Activated T-helper 2 cell treated with anti-CD3 and anti-CD28 coated beads, Interferon-gamma antibody, Interleukin-2, Interleukin-4, amounts not matched to agents 10 μg/mL and 5 μg/mL and 100 μg/mL, durations not matched to agents 14 hours and 24 hours and 36 hours (primary cell): Measurements from ENCODE around the gene SURF2. TPM values are rescaled to one million over a fixed set of nuclear protein-coding genes. Genes with fewer than 3 reads are reported as not detected.
"Not testable (repeated sequence)": the region's sequence is repeated elsewhere in the genome, so short reads cannot be mapped to it uniquely, and the experiment has no call there.

Experiments used
- DNase-seq: peaks from one replicate; pipeline ENCODE4 v3.0.0; 2021; ENCODE audit warnings: low spot score
- H3K27ac Mint-ChIP-seq: one replicate; pipeline ENCODE4 v1.8.0; 2021; ENCODE audit warnings: mixed read lengths
- H3K27me3 Mint-ChIP-seq: one replicate; pipeline ENCODE4 v1.8.0; 2021; ENCODE audit warnings: low read depth, mixed read lengths
- H3K36me3 Mint-ChIP-seq: one replicate; pipeline ENCODE4 v1.8.0; 2021; ENCODE audit warnings: low read depth, mixed read lengths
- H3K4me1 Mint-ChIP-seq: one replicate; pipeline ENCODE4 v1.8.0; 2021; ENCODE audit warnings: low read depth, mixed read lengths
- H3K4me3 Mint-ChIP-seq: one replicate; pipeline ENCODE4 v1.8.0; 2021; ENCODE audit warnings: low read depth, mild to moderate bottlenecking, moderate library complexity, mixed read lengths
- H3K9me3 Mint-ChIP-seq: one replicate; pipeline ENCODE4 v1.8.0; 2021; ENCODE audit warnings: mixed read lengths
- intact Hi-C: fragments of 100-400 bp; cut with micrococcal nuclease; formaldehyde crosslinking; loops from one replicate; pipeline ENCODE4 v1.15.1; 2023
- total RNA-seq: library from RNA; stranded (reverse); gene quantifications from 2 replicates; pipeline ENCODE4 v1.2.3, GENCODE V29; 2022

SURF2 gene
- total RNA-seq, 1 donor from 2014 or later = 16.9 TPM

GRCh38 chr9:133389562-133389961 is 33.2 kb downstream of the SURF2 start:
- Mint-ChIP-seq H3K4me3 (no peak overlapping the region), H3K9me3 (no peaks in the 10 kb centered on the region), H3K4me1 (no peaks in the 10 kb centered on the region), H3K27ac (no peak overlapping the region), H3K36me3 (no peaks in the 10 kb centered on the region), H3K27me3 (no peaks in the 10 kb centered on the region)
- DNase-seq = no peak
- intact Hi-C loops = no loop called here

- H3K27ac Mint-ChIP-seq = no peak overlapping the region
- H3K27me3 Mint-ChIP-seq = no peaks in the 10 kb centered on the region
- H3K9me3 Mint-ChIP-seq = no peaks in the 10 kb centered on the region
- no peak overlapping the region for H3K4me3 Mint-ChIP-seq
- DNase-seq = no peak
- intact Hi-C loops = no loop called here
- H3K4me1 Mint-ChIP-seq = no peaks in the 10 kb centered on the region
- no peaks in the 10 kb centered on the region for H3K36me3 Mint-ChIP-seq
Measured at GRCh38 chr9:133390713-133391112, 34.4 kb downstream of the SURF2 start.

GRCh38 chr9:133391449-133391848 is 35.1 kb downstream of the SURF2 start:
- DNase-seq, H3K9me3 Mint-ChIP-seq, H3K27ac Mint-ChIP-seq, H3K4me1 Mint-ChIP-seq, H3K27me3 Mint-ChIP-seq, H3K36me3 Mint-ChIP-seq, H3K4me3 Mint-ChIP-seq, intact Hi-C loops: not testable (repeated sequence)

GRCh38 chr9:133392308-133392707 is 36.0 kb downstream of the SURF2 start:
- H3K36me3 Mint-ChIP-seq, intact Hi-C loops, DNase-seq, H3K4me3 Mint-ChIP-seq, H3K4me1 Mint-ChIP-seq, H3K27ac Mint-ChIP-seq, H3K9me3 Mint-ChIP-seq, H3K27me3 Mint-ChIP-seq: not testable (repeated sequence)

- Mint-ChIP-seq H3K27me3 (no peaks in the 10 kb centered on the region), H3K4me1 (no peaks in the 10 kb centered on the region), H3K4me3 (no peak overlapping the region), H3K36me3 (no peaks in the 10 kb centered on the region), H3K27ac (no peak overlapping the region), H3K9me3 (no peaks in the 10 kb centered on the region)
- intact Hi-C loops = no loop called here
- no peak for DNase-seq
Measured at GRCh38 chr9:133393399-133393798, 37.0 kb downstream of the SURF2 start.

GRCh38 chr9:133394687-133395271 is 38.4 kb downstream of the SURF2 start:
- Mint-ChIP-seq H3K4me3 (no peak overlapping the region), H3K27me3 (no peaks in the 10 kb centered on the region), H3K27ac (no peak overlapping the region), H3K36me3 (no peaks in the 10 kb centered on the region), H3K4me1 (no peaks in the 10 kb centered on the region), H3K9me3 (no peaks in the 10 kb centered on the region)
- DNase-seq = no peak
- intact Hi-C loops = no loop called here

- DNase-seq = no peak
- intact Hi-C loops = no loop called here
- no peaks in the 10 kb centered on the region for H3K4me1 Mint-ChIP-seq
Measured at GRCh38 chr9:133396952-133397351, 40.6 kb downstream of the SURF2 start.

GRCh38 chr9:133397370-133397769 is 41.0 kb downstream of the SURF2 start:
- Mint-ChIP-seq H3K4me3 (no peak overlapping the region), H3K27me3 (no peaks in the 10 kb centered on the region), H3K9me3 (no peaks in the 10 kb centered on the region), H3K27ac (no peak overlapping the region), H3K4me1 (no peaks in the 10 kb centered on the region), H3K36me3 (no peaks in the 10 kb centered on the region)
- DNase-seq = no peak
- intact Hi-C loops = no loop called here

More at GRCh38 chr9:133396952-133397351, 40.6 kb downstream of the SURF2 start:
- no peaks in the 10 kb centered on the region for H3K36me3 Mint-ChIP-seq
- H3K9me3 Mint-ChIP-seq = no peaks in the 10 kb centered on the region
- H3K4me3 Mint-ChIP-seq = no peak overlapping the region
- no peaks in the 10 kb centered on the region for H3K27me3 Mint-ChIP-seq
- H3K27ac Mint-ChIP-seq = no peak overlapping the region

- Mint-ChIP-seq H3K27ac (no peak overlapping the region), H3K4me1 (no peaks in the 10 kb centered on the region), H3K9me3 (no peaks in the 10 kb centered on the region), H3K36me3 (no peaks in the 10 kb centered on the region), H3K27me3 (no peaks in the 10 kb centered on the region), H3K4me3 (no peak overlapping the region)
- no peak for DNase-seq
- intact Hi-C loops = no loop called here
Measured at GRCh38 chr9:133397895-133398294, 41.5 kb downstream of the SURF2 start.

GRCh38 chr9:133400292-133400691 is 43.9 kb downstream of the SURF2 start:
- Mint-ChIP-seq H3K27ac (no peak overlapping the region), H3K36me3 (peaks cover 8% of the 10 kb centered on the region), H3K27me3 (no peaks in the 10 kb centered on the region), H3K4me1 (no peaks in the 10 kb centered on the region), H3K9me3 (no peaks in the 10 kb centered on the region), H3K4me3 (no peak overlapping the region)
- DNase-seq = no peak
- intact Hi-C loops = no loop called here

- Mint-ChIP-seq H3K36me3 (peaks cover 21% of the 10 kb centered on the region), H3K4me3 (no peak overlapping the region), H3K27me3 (no peaks in the 10 kb centered on the region), H3K4me1 (no peaks in the 10 kb centered on the region), H3K27ac (no peak overlapping the region), H3K9me3 (no peaks in the 10 kb centered on the region)
- intact Hi-C loops = no loop called here
- no peak for DNase-seq
Measured at GRCh38 chr9:133401588-133401987, 45.2 kb downstream of the SURF2 start.

- H3K4me1 Mint-ChIP-seq = peaks cover 8% of the 10 kb centered on the region
- no peak overlapping the region for H3K4me3 Mint-ChIP-seq
- H3K36me3 Mint-ChIP-seq = peaks cover 31% of the 10 kb centered on the region
- intact Hi-C loops = no loop called here
- no peak for DNase-seq
- H3K9me3 Mint-ChIP-seq = no peaks in the 10 kb centered on the region
- H3K27me3 Mint-ChIP-seq = no peaks in the 10 kb centered on the region
- H3K27ac Mint-ChIP-seq = no peak overlapping the region
Measured at GRCh38 chr9:133402689-133403088, 46.3 kb downstream of the SURF2 start.

GRCh38 chr9:133403766-133404453 is 47.6 kb downstream of the SURF2 start:
- no peaks in the 10 kb centered on the region for H3K27me3 Mint-ChIP-seq
- H3K4me3 Mint-ChIP-seq = no peak overlapping the region
- peak; percentile 27 for DNase-seq
- H3K36me3 Mint-ChIP-seq = peaks cover 40% of the 10 kb centered on the region
- intact Hi-C loops = no loop called here
- H3K4me1 Mint-ChIP-seq = peaks cover 8% of the 10 kb centered on the region
- no peak overlapping the region for H3K27ac Mint-ChIP-seq
- H3K9me3 Mint-ChIP-seq = no peaks in the 10 kb centered on the region
